K562 (cell line): ENCODE results near the gene TNN. TPM values are rescaled to one million over a fixed set of nuclear protein-coding genes. Genes with fewer than 3 reads are reported as not detected.
A peak's percentile ranks its signal among the peaks of the same experiment; 100 is the strongest.

Experiments
- ATAC-seq: fragments of 200-7000 bp; cut with Tn5 transposase; 3 replicates; pipeline ENCODE4 v1.9.1; 2020; ENCODE audit warnings: moderate library complexity
- BruUV-seq: library from RNA; stranded (reverse); fragments of 400-500 nt; replicated peaks from 2 replicates; lab custom pipeline; 2021; lab: Mats Ljungman, UMichigan
- CTCF ChIA-PET: fragments of 300-600 bp; formaldehyde crosslinking; extraction: SDS; loops from one replicate; lab custom pipeline; 2021; ENCODE audit warnings: low intra/inter-chr PET ratio; lab: Yijun Ruan, JAX
- POLR2A ChIA-PET: fragments of 300-600, 350-650 bp; sonication (Branson Sonifier 250); formaldehyde crosslinking; extraction: SDS; loops from one replicate; lab custom pipeline; 2021; ENCODE audit warnings: antibody characterized with exemption, inconsistent platforms; lab: Yijun Ruan, JAX
- DNase-seq, 4 experiments: peaks; one replicate each; pipeline versions ENCODE4 v3.0.0 to v3.0.0-alpha.2; 2011 to 2018; ENCODE audit warnings: low spot score in 3 of 4, mixed read lengths in 3 of 4; ENCODE audit errors: extremely low read depth in 1 of 4
- FAIRE-seq: peaks from 2 replicates; lab custom pipeline; 2011; peaks lifted over from hg19 to GRCh38; lab: Jason Lieb, UNC
- H2AFZ ChIP-seq: 2 replicates; pipeline ENCODE4 v1.6.0; 2011; ENCODE audit warnings: low read depth, low read length, control low read depth, inconsistent platforms
- H3K27ac ChIP-seq: fragments of 200-600 bp; 3 replicates; pipeline ENCODE4 v1.8.0; 2011; ENCODE audit warnings: low read depth, mild to moderate bottlenecking, control low read depth, inconsistent platforms, low read length, moderate library complexity, mixed read lengths; ENCODE audit errors: extremely low read depth
- H3K27me3 ChIP-seq, 2 experiments: fragments of 300-600 bp in 1 of 2; 2 replicates in 1 of 2; 3 replicates in 1 of 2; pipeline versions ENCODE4 v1.6.0 to v1.8.0; 2011; ENCODE audit warnings: inconsistent platforms in 2 of 2, low read length in 2 of 2, mild to moderate bottlenecking in 1 of 2, mixed read lengths in 1 of 2, moderate library complexity in 1 of 2; ENCODE audit not compliant: control insufficient read depth in 2 of 2, insufficient read depth in 2 of 2
- H3K36me3 ChIP-seq: fragments of 300-600 bp; 3 replicates; pipeline ENCODE4 v1.8.0; 2011; ENCODE audit warnings: mild to moderate bottlenecking, low read length, inconsistent platforms; ENCODE audit not compliant: control insufficient read depth, insufficient read depth
- H3K4me1 ChIP-seq, 2 experiments: fragments of 200-600 bp in 1 of 2; replicated peaks in 1 of 2; 2 replicates in 1 of 2; 3 replicates in 1 of 2; pipeline versions ENCODE4 v1.5.1 to v1.8.0; 2011; ENCODE audit warnings: inconsistent platforms in 2 of 2, low read length in 2 of 2, mild to moderate bottlenecking in 1 of 2, mixed read lengths in 1 of 2, moderate library complexity in 1 of 2; ENCODE audit not compliant: control insufficient read depth in 2 of 2, insufficient read depth in 2 of 2
- H3K4me2 ChIP-seq: 2 replicates; pipeline ENCODE4 v1.6.1; 2011; ENCODE audit warnings: low read length, control low read depth, inconsistent platforms, mixed read lengths; ENCODE audit not compliant: insufficient read depth
- H3K4me3 ChIP-seq: fragments of 200-600 bp; sonication (generic), shearing (Covaris generic); 2 replicates; pipeline ENCODE4 v1.5.1; 2016; ENCODE audit warnings: control low read depth, inconsistent platforms
- H3K79me2 ChIP-seq: fragments of 200-600 bp; 3 replicates; pipeline ENCODE4 v1.8.0; 2011; ENCODE audit warnings: low read length, inconsistent platforms; ENCODE audit not compliant: control insufficient read depth, insufficient read depth
- H3K9ac ChIP-seq, 2 experiments: 2 replicates each; pipeline versions ENCODE4 v1.6.0 to v1.6.1; 2011; ENCODE audit warnings: low read depth in 2 of 2, low read length in 2 of 2, control low read depth in 1 of 2, inconsistent platforms in 1 of 2, mild to moderate bottlenecking in 1 of 2, mixed read lengths in 1 of 2; ENCODE audit not compliant: insufficient read depth in 1 of 2
- H3K9me1 ChIP-seq: one replicate; pipeline ENCODE4 v1.6.0; 2011; ENCODE audit warnings: inconsistent platforms, mild to moderate bottlenecking, low read length, moderate library complexity; ENCODE audit not compliant: control insufficient read depth, insufficient read depth
- H3K9me3 ChIP-seq: replicated peaks from 2 replicates; pipeline ENCODE4 v1.5.1; 2011; ENCODE audit warnings: low read depth, low read length, inconsistent platforms; ENCODE audit not compliant: control insufficient read depth, insufficient read depth
- H4K20me1 ChIP-seq: replicated peaks from 2 replicates; pipeline ENCODE4 v1.6.1; 2011; ENCODE audit warnings: low read length, inconsistent platforms, mixed read lengths; ENCODE audit not compliant: control insufficient read depth, insufficient read depth
- DNMT1 ChIP-seq: fragments of 450-650 bp; IDR thresholded peaks from 2 replicates; pipeline ENCODE4 v1.6.1; 2016; ENCODE audit warnings: antibody characterized with exemption, mild to moderate bottlenecking
- FOS ChIP-seq: IDR thresholded peaks from 3 replicates; pipeline ENCODE4 v1.6.1; 2011; ENCODE audit not compliant: insufficient read length; ENCODE audit errors: extremely low read depth
- LCOR ChIP-seq: sonication (generic); formaldehyde crosslinking; IDR thresholded peaks from 2 replicates; pipeline ENCODE4 v1.8.0; 2022; ENCODE audit warnings: mild to moderate bottlenecking, missing genetic modification reagents
- MTA2 ChIP-seq: fragments of 450-650 bp; IDR thresholded peaks from 2 replicates; pipeline ENCODE4 v1.6.1; 2016; ENCODE audit warnings: low read depth
- MYNN ChIP-seq, 2 experiments: sonication (generic); formaldehyde crosslinking in 1 of 2; IDR thresholded peaks; 2 replicates each; pipeline versions ENCODE4 v1.5.0 to v1.6.1; 2016 to 2020; ENCODE audit warnings: antibody characterized with exemption in 1 of 2, missing genetic modification reagents in 1 of 2
- POLR2B ChIP-seq: fragments of 450-650 bp; IDR thresholded peaks from 2 replicates; pipeline ENCODE4 v1.6.1; 2018; ENCODE audit warnings: low read depth; ENCODE audit not compliant: partially characterized antibody
- WGBS: fragments of 100-300 bp; shearing (Covaris generic); methylation state at CpG from one replicate; pipeline ENCODE4 v1.1.6; 2016; ENCODE audit warnings: low coverage, mixed read lengths; ENCODE audit not compliant: insufficient coverage; ENCODE audit errors: missing lambda C conversion rate; 5-methylcytosine and 5-hydroxymethylcytosine counted together
- in situ Hi-C: fragments of 300-500 bp; cut with MboI; formaldehyde crosslinking; loops from 4 replicates; pipeline ENCODE4 v1.15.0; 2018; ENCODE audit warnings: inconsistent platforms, mixed read lengths
- intact Hi-C: fragments of 100-400 bp; cut with micrococcal nuclease; formaldehyde crosslinking; loops from 2 replicates; pipeline ENCODE4 v1.14.2; 2022
- polyA plus RNA-seq, 8 experiments: library from polyadenylated mRNA; depleted of rRNA in 4 of 8; stranded (reverse) in 5 of 8; unstranded in 3 of 8; fragments of >200 nt; fragmentation: Nextera tagmentation in 2 of 8; fragmentation: Illumina TruSeq in 1 of 8; extraction: Ambion mirVana in 2 of 8; extraction: Trizol in 1 of 8; gene quantifications; 2 replicates each; pipeline versions ENCODE4 v1.2.1 to v1.2.3, GENCODE V29; 2011 to 2014; ENCODE audit warnings: inconsistent platforms in 1 of 8, missing spikeins in 1 of 8
- total RNA-seq, 7 experiments: library from RNA; depleted of rRNA in 6 of 7; stranded (reverse); fragments of >200 nt in 6 of 7; fragmentation: Illumina TruSeq in 2 of 7; extraction: Trizol in 2 of 7; gene quantifications; 2 replicates each; pipeline versions ENCODE4 v1.2.1 to v1.2.3, GENCODE V29; 2011 to 2021; ENCODE audit warnings: low replicate concordance in 1 of 7
- TF ChIP-seq, protein P1 (sequence below): fragments of 250-450 bp; sonication (Bioruptor Pico); IDR thresholded peaks from 2 replicates; pipeline ENCODE4 v1.4.0; 2020; ENCODE audit warnings: mild to moderate bottlenecking, moderate library complexity
- TF ChIP-seq, protein P2 (sequence below): fragments of 450-650 bp; IDR thresholded peaks from 2 replicates; pipeline ENCODE4 v1.6.1; 2016; ENCODE audit warnings: low read depth
- TF ChIP-seq, protein P3 (sequence below), 2 experiments: IDR thresholded peaks; 2 replicates each; pipeline ENCODE4 v1.6.1; 2011; ENCODE audit warnings: borderline replicate concordance in 1 of 2, control low read depth in 1 of 2, low read depth in 1 of 2, low read length in 1 of 2, mild to moderate bottlenecking in 1 of 2, mixed read lengths in 1 of 2, moderate library complexity in 1 of 2; ENCODE audit not compliant: insufficient read depth in 1 of 2, insufficient read length in 1 of 2, poor library complexity in 1 of 2, severe bottlenecking in 1 of 2; ENCODE audit errors: extremely low read depth in 1 of 2

Gene TNN
- total and polyA plus RNA-seq, 9 of the 15 experiments (the other 6 are each of a cell fraction or from before 2014, with no cell fraction given): 0.01 to 0.09 (median 0.07) TPM; not detected in 4

DNA sequence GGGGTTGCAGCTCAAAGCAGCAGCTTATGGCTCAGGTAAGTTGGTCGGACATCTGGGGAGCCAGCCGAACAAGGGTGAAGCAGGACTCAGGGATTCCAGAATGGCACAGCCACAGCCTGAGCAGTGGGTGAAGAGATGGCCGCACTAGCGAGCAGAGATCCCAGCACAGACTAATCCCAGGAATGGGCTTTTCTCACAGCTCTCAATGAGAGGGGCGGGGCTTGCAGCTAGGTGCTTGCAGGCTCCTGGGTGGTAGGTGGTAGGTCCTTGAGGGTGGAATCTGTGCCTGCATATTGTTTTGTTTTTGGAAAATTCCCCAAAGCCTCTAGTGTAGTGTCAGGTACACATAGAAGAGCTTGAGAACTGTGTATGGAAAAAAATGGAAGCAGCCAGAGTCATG lies 116.0 kb downstream of the TNN start:
- CTCF ChIA-PET: no interaction called here
- no peak overlapping the region for H3K27ac ChIP-seq
- no peaks in the 10 kb centered on the region; the same call in 1 of the 2 replicates for H4K20me1 ChIP-seq
- FAIRE-seq: no peak
- H3K9me1 ChIP-seq: no peaks in the 10 kb centered on the region
- in situ Hi-C loops (no loop called here), intact Hi-C loops (no loop called here)
- H3K4me2 ChIP-seq: no peak overlapping the region
- no peak for DNase-seq
- POLR2A ChIA-PET: interaction anchor here (0.6 to 1.9 kb wide), 8 partner anchors 8 to 184 kb away, joined by 3 to 10 read pairs (median 5); no protein-coding TSS in a partner anchor
- BruUV-seq: no TSS peak
- WGBS: 75% methylated on average over 5 of the region's 5 CpGs
- H3K4me3 ChIP-seq: no peak overlapping the region
- no peaks in the 10 kb centered on the region for H3K27me3 ChIP-seq
- H3K79me2 ChIP-seq: no peaks in the 10 kb centered on the region
- peak overlapping the region in 1 of 2 experiments; percentile 15; a peak in 1 of 4 replicates for H3K9ac ChIP-seq
- H3K36me3 ChIP-seq: no peaks in the 10 kb centered on the region
- ATAC-seq: no peak
- H3K4me1 ChIP-seq: peaks cover 18 to 35% of the 10 kb centered on the region in 2 experiments; a peak in 4 of 5 replicates
- H3K9me3 ChIP-seq: no peaks in the 10 kb centered on the region
- H2AFZ ChIP-seq: no peak overlapping the region
- TF ChIP-seq DNMT1 (no peak), POLR2B (no peak), LCOR (CRISPR knock-in tag) (no peak), MYNN (IDR thresholded peaks at IDR 0.05) (no peak), MYNN (CRISPR knock-in tag; IDR thresholded peaks at IDR 0.05) (no peak), MTA2 (no peak), FOS (no peak)
- TF ChIP-seq, protein P1, sequence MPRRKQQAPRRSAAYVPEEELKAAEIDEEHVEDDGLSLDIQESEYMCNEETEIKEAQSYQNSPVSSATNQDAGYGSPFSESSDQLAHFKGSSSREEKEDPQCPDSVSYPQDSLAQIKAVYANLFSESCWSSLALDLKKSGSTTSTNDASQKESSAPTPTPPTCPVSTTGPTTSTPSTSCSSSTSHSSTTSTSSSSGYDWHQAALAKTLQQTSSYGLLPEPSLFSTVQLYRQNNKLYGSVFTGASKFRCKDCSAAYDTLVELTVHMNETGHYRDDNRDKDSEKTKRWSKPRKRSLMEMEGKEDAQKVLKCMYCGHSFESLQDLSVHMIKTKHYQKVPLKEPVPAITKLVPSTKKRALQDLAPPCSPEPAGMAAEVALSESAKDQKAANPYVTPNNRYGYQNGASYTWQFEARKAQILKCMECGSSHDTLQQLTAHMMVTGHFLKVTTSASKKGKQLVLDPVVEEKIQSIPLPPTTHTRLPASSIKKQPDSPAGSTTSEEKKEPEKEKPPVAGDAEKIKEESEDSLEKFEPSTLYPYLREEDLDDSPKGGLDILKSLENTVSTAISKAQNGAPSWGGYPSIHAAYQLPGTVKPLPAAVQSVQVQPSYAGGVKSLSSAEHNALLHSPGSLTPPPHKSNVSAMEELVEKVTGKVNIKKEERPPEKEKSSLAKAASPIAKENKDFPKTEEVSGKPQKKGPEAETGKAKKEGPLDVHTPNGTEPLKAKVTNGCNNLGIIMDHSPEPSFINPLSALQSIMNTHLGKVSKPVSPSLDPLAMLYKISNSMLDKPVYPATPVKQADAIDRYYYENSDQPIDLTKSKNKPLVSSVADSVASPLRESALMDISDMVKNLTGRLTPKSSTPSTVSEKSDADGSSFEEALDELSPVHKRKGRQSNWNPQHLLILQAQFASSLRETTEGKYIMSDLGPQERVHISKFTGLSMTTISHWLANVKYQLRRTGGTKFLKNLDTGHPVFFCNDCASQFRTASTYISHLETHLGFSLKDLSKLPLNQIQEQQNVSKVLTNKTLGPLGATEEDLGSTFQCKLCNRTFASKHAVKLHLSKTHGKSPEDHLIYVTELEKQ (CRISPR knock-in tag): no peak
- TF ChIP-seq, protein P2, sequence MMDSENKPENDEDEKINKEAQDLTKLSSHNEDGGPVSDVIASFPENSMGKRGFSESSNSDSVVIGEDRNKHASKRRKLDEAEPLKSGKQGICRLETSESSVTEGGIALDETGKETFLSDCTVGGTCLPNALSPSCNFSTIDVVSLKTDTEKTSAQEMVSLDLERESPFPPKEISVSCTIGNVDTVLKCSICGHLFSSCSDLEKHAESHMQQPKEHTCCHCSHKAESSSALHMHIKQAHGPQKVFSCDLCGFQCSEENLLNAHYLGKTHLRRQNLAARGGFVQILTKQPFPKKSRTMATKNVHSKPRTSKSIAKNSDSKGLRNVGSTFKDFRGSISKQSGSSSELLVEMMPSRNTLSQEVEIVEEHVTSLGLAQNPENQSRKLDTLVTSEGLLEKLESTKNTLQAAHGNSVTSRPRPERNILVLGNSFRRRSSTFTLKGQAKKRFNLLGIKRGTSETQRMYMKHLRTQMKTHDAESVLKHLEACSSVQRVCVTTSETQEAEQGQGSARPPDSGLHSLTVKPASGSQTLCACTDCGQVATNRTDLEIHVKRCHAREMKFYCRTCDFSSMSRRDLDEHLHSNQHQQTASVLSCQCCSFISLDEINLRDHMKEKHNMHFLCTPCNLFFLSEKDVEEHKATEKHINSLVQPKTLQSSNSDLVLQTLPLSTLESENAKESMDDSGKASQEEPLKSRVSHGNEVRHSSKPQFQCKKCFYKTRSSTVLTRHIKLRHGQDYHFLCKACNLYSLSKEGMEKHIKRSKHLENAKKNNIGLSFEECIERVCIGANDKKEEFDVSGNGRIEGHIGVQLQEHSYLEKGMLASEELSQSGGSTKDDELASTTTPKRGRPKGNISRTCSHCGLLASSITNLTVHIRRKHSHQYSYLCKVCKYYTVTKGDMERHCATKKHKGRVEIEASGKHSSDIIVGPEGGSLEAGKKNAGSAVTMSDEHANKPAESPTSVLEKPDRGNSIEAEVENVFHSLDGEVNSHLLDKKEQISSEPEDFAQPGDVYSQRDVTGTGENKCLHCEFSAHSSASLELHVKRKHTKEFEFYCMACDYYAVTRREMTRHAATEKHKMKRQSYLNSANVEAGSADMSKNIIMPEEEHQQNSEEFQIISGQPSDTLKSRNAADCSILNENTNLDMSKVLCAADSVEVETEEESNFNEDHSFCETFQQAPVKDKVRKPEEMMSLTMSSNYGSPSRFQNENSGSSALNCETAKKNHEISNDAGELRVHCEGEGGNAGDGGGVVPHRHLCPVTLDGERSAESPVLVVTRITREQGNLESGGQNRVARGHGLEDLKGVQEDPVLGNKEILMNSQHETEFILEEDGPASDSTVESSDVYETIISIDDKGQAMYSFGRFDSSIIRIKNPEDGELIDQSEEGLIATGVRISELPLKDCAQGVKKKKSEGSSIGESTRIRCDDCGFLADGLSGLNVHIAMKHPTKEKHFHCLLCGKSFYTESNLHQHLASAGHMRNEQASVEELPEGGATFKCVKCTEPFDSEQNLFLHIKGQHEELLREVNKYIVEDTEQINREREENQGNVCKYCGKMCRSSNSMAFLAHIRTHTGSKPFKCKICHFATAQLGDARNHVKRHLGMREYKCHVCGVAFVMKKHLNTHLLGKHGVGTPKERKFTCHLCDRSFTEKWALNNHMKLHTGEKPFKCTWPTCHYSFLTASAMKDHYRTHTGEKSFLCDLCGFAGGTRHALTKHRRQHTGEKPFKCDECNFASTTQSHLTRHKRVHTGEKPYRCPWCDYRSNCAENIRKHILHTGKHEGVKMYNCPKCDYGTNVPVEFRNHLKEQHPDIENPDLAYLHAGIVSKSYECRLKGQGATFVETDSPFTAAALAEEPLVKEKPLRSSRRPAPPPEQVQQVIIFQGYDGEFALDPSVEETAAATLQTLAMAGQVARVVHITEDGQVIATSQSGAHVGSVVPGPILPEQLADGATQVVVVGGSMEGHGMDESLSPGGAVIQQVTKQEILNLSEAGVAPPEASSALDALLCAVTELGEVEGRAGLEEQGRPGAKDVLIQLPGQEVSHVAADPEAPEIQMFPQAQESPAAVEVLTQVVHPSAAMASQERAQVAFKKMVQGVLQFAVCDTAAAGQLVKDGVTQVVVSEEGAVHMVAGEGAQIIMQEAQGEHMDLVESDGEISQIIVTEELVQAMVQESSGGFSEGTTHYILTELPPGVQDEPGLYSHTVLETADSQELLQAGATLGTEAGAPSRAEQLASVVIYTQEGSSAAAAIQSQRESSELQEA: no peak
- TF ChIP-seq, protein P3, sequence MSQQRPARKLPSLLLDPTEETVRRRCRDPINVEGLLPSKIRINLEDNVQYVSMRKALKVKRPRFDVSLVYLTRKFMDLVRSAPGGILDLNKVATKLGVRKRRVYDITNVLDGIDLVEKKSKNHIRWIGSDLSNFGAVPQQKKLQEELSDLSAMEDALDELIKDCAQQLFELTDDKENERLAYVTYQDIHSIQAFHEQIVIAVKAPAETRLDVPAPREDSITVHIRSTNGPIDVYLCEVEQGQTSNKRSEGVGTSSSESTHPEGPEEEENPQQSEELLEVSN (IDR thresholded peaks at IDR 0.05; ENCODE audit: borderline replicate concordance in 1 of 2, extremely low read depth in 1 of 2, insufficient read depth in 1 of 2, insufficient read length in 1 of 2, low read depth in 1 of 2, low read length in 1 of 2, poor library complexity in 1 of 2, severe bottlenecking in 1 of 2): no peak
